Measurements from ENCODE around the gene USO1. TPM values are rescaled to one million over a fixed set of nuclear protein-coding genes. Genes with fewer than 3 reads are reported as not detected.

The USO1 gene
- total and polyA plus RNA-seq, 2 of the 13 experiments (the other 11 are each of a cell fraction or from before 2014, with no cell fraction given), result 52.2 to 87.7 TPM

DNA sequence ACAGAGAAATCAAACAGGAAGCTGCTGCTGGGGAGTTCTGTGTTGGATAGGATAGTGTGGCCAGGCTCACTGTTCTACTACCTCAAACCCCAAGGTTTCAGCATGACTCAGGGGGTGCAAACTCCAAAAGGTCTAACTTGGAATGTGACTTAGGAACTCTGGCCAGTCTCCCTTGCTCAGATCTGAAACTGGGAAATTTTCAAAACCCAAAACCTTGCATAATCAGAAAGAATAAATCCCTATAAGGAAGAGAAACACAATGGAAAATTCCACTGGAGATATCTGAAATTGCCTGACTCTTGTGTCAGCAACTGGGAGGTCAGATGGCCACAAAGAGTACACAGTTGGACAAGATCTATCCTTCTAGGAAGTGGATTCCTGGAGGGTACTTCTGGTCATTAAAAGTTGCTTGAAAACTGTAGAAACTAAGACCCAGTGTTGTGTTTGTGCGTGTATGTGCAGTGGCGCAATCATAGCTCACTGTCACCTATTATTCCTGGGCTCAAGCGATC is 119.8 kb downstream of the USO1 start (continued):
- TF ChIP-seq, protein P1, sequence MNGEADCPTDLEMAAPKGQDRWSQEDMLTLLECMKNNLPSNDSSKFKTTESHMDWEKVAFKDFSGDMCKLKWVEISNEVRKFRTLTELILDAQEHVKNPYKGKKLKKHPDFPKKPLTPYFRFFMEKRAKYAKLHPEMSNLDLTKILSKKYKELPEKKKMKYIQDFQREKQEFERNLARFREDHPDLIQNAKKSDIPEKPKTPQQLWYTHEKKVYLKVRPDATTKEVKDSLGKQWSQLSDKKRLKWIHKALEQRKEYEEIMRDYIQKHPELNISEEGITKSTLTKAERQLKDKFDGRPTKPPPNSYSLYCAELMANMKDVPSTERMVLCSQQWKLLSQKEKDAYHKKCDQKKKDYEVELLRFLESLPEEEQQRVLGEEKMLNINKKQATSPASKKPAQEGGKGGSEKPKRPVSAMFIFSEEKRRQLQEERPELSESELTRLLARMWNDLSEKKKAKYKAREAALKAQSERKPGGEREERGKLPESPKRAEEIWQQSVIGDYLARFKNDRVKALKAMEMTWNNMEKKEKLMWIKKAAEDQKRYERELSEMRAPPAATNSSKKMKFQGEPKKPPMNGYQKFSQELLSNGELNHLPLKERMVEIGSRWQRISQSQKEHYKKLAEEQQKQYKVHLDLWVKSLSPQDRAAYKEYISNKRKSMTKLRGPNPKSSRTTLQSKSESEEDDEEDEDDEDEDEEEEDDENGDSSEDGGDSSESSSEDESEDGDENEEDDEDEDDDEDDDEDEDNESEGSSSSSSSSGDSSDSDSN (CRISPR knock-in tag; IDR thresholded peaks at IDR 0.05), result no peak
- TF ChIP-seq ZNF878 (CRISPR knock-in tag; IDR thresholded peaks at IDR 0.05) (no peak), FOXK1 (CRISPR knock-in tag; IDR thresholded peaks at IDR 0.05; ENCODE audit: borderline replicate concordance, low read depth) (peak; percentile 24; the same call in 1 of the 2 replicates), NR2C2 (CRISPR knock-in tag; IDR thresholded peaks at IDR 0.05; ENCODE audit: borderline replicate concordance) (no peak), HMG20A (CRISPR knock-in tag; IDR thresholded peaks at IDR 0.05; ENCODE audit: borderline replicate concordance) (peak; percentile 56; the same call in 1 of the 2 replicates), ZNF720 (CRISPR knock-in tag; IDR thresholded peaks at IDR 0.05) (no peak), FOXA3 (CRISPR knock-in tag; IDR thresholded peaks at IDR 0.05) (0 out of 2 replicates have a peak, but pooled peaks have one; percentile 10), NR2F1 (CRISPR knock-in tag; IDR thresholded peaks at IDR 0.05) (peak in 1 of 2 experiments; percentile 48; a peak in 1 of 4 replicates), ZNF235 (CRISPR knock-in tag; IDR thresholded peaks at IDR 0.05; ENCODE audit: borderline replicate concordance) (no peak), NR2F6 (IDR thresholded peaks at IDR 0.05) (peak; percentile 35; the same call in 1 of the 2 replicates), NR2F6 (CRISPR knock-in tag; IDR thresholded peaks at IDR 0.05) (no peak), HNF4A (CRISPR knock-in tag; IDR thresholded peaks at IDR 0.05) (no peak)
- TF ChIP-seq, protein P2, sequence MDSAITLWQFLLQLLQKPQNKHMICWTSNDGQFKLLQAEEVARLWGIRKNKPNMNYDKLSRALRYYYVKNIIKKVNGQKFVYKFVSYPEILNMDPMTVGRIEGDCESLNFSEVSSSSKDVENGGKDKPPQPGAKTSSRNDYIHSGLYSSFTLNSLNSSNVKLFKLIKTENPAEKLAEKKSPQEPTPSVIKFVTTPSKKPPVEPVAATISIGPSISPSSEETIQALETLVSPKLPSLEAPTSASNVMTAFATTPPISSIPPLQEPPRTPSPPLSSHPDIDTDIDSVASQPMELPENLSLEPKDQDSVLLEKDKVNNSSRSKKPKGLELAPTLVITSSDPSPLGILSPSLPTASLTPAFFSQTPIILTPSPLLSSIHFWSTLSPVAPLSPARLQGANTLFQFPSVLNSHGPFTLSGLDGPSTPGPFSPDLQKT (CRISPR knock-in tag; IDR thresholded peaks at IDR 0.05; ENCODE audit: borderline replicate concordance), result no peak
- TF ChIP-seq, protein P3, sequence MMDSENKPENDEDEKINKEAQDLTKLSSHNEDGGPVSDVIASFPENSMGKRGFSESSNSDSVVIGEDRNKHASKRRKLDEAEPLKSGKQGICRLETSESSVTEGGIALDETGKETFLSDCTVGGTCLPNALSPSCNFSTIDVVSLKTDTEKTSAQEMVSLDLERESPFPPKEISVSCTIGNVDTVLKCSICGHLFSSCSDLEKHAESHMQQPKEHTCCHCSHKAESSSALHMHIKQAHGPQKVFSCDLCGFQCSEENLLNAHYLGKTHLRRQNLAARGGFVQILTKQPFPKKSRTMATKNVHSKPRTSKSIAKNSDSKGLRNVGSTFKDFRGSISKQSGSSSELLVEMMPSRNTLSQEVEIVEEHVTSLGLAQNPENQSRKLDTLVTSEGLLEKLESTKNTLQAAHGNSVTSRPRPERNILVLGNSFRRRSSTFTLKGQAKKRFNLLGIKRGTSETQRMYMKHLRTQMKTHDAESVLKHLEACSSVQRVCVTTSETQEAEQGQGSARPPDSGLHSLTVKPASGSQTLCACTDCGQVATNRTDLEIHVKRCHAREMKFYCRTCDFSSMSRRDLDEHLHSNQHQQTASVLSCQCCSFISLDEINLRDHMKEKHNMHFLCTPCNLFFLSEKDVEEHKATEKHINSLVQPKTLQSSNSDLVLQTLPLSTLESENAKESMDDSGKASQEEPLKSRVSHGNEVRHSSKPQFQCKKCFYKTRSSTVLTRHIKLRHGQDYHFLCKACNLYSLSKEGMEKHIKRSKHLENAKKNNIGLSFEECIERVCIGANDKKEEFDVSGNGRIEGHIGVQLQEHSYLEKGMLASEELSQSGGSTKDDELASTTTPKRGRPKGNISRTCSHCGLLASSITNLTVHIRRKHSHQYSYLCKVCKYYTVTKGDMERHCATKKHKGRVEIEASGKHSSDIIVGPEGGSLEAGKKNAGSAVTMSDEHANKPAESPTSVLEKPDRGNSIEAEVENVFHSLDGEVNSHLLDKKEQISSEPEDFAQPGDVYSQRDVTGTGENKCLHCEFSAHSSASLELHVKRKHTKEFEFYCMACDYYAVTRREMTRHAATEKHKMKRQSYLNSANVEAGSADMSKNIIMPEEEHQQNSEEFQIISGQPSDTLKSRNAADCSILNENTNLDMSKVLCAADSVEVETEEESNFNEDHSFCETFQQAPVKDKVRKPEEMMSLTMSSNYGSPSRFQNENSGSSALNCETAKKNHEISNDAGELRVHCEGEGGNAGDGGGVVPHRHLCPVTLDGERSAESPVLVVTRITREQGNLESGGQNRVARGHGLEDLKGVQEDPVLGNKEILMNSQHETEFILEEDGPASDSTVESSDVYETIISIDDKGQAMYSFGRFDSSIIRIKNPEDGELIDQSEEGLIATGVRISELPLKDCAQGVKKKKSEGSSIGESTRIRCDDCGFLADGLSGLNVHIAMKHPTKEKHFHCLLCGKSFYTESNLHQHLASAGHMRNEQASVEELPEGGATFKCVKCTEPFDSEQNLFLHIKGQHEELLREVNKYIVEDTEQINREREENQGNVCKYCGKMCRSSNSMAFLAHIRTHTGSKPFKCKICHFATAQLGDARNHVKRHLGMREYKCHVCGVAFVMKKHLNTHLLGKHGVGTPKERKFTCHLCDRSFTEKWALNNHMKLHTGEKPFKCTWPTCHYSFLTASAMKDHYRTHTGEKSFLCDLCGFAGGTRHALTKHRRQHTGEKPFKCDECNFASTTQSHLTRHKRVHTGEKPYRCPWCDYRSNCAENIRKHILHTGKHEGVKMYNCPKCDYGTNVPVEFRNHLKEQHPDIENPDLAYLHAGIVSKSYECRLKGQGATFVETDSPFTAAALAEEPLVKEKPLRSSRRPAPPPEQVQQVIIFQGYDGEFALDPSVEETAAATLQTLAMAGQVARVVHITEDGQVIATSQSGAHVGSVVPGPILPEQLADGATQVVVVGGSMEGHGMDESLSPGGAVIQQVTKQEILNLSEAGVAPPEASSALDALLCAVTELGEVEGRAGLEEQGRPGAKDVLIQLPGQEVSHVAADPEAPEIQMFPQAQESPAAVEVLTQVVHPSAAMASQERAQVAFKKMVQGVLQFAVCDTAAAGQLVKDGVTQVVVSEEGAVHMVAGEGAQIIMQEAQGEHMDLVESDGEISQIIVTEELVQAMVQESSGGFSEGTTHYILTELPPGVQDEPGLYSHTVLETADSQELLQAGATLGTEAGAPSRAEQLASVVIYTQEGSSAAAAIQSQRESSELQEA (CRISPR knock-in tag; IDR thresholded peaks at IDR 0.05; ENCODE audit: not compliant biosample characterization), result no peak
- TF ChIP-seq, protein P4, sequence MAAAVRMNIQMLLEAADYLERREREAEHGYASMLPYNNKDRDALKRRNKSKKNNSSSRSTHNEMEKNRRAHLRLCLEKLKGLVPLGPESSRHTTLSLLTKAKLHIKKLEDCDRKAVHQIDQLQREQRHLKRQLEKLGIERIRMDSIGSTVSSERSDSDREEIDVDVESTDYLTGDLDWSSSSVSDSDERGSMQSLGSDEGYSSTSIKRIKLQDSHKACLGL (CRISPR knock-in tag; IDR thresholded peaks at IDR 0.05), result no peak
